SH-SY5Y (cell line): ENCODE results near the gene PROCA1.

Experiments
- GATA2 ChIP-seq: IDR thresholded peaks from 2 replicates; pipeline ENCODE4 v1.6.1; 2011; ENCODE audit warnings: mild to moderate bottlenecking, low read depth, low read length
- GATA3 ChIP-seq: IDR thresholded peaks from 2 replicates; pipeline ENCODE4 v1.6.1; 2011; ENCODE audit warnings: low read depth, mild to moderate bottlenecking, low read length, moderate library complexity

DNA sequence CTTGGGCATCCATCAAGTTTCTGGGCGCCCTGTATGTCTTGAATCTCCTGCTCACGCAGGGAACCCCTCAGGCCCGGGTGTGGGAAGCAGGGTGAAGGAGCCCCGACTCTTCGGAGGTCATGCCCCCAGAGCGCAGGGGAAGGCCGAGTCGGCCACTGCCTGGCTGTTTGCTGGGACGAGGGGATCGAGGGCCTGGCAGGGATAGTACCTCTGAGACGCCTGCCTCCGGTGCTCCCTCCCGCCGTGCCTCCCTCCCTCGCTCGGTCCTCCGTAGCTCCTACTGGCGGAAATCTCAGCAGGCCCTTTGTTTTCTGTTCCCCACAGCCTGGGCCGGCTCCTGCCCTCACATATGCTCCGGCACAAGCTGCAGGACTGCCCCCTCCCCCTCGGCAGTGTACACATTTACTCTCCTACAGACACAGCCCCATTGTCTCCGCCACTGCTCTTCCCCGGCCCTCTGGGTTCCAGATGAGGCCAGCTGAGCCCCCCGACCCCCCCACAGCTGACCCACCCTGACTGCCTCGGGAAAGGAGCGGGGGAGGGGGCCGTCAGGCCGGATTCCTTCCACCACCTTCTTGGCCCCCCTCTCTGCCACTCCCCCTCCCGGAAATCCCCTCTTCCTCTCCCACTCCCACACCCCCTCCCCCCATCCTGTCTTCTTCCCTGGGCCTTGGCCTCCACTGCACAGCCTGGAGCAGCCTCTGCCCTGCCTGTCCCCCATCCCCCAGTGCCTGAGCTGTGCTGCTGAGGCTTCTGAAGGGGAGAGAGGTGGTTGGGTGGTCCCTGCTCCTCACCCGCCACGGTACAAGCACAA lies 33.5 kb upstream of the PROCA1 start:
- TF ChIP-seq GATA3 (no peak), GATA2 (no peak)
